Fibroblast of skin of right quadriceps (primary cell): ENCODE data around the gene GJB3.
A peak's percentile ranks its signal among the peaks of the same experiment; 100 is the strongest.
"Not testable (repeated sequence)": the region's sequence is repeated elsewhere in the genome, so short reads cannot be mapped to it uniquely, and the experiment has no call there.

Experiments
- DNase-seq: peaks from one replicate; pipeline ENCODE4 v3.0.0-alpha.2; 2013

Gene GJB3

DNA sequence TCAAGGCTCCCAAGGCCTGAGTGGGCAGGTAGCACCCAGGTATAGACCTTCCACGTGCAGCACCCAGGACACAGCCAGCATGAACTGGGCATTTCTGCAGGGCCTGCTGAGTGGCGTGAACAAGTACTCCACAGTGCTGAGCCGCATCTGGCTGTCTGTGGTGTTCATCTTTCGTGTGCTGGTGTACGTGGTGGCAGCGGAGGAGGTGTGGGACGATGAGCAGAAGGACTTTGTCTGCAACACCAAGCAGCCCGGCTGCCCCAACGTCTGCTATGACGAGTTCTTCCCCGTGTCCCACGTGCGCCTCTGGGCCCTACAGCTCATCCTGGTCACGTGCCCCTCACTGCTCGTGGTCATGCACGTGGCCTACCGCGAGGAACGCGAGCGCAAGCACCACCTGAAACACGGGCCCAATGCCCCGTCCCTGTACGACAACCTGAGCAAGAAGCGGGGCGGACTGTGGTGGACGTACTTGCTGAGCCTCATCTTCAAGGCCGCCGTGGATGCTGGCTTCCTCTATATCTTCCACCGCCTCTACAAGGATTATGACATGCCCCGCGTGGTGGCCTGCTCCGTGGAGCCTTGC is 19.7 kb upstream of the GJB3 start:
- no peak for DNase-seq

- no peak for DNase-seq
Observed at GRCh38 chr1:34761776-34762307, 19.2 kb upstream of the GJB3 start.

DNA sequence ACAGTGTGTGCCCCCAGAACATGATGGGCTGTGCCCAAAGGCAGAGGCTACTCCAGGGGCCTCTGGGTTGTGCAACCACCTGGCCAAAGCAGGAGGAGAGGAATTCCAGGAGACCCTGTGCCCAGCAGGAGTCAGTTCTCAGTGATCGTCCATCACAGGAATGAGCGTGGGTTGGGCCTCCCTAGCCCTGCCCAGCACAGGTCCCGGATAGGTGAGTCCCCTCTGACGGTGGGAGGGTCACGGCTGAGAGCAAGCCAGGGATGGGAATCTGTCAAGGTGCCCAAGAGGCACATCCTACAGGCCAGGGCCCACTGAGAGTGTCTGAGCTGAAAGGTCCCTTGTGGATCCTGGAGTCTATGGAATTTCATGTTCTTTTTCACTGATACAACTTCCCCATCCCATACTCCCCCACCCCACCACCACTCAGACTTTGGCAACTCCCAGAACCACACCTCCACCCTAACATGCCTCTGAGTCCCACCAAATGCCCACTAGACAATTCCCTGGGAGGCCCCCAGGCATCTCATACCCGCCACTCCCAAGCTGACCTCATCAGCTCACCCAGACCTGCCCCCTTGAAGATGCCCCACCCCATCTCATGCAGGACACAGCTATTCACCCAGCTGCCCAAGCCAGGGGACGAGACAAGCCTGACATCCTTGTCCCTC is 18.4 kb upstream of the GJB3 start:
- no peak for DNase-seq

- DNase-seq: peak; percentile 33
Observed at GRCh38 chr1:34763142-34763781, 17.8 kb upstream of the GJB3 start.

DNA sequence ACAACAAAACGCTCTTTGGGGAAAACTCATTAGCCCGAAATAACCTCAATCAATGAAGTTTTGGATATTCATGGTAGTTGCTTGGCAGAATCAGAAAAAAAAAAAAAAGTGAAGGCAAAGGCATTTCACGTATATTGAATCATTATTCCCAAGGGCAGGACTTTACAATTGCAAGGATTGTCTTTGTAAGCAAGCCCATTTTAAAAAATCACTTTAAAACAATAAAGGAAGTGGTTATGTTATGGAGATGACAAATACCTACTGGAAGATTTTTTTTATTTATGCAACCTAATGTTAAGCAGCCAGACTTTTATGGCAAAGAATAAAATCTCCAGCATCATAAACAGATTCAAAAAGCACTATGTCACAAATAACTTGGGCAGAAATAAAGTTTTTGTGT is 12.2 kb upstream of the GJB3 start:
- peak; percentile 5 for DNase-seq

DNA sequence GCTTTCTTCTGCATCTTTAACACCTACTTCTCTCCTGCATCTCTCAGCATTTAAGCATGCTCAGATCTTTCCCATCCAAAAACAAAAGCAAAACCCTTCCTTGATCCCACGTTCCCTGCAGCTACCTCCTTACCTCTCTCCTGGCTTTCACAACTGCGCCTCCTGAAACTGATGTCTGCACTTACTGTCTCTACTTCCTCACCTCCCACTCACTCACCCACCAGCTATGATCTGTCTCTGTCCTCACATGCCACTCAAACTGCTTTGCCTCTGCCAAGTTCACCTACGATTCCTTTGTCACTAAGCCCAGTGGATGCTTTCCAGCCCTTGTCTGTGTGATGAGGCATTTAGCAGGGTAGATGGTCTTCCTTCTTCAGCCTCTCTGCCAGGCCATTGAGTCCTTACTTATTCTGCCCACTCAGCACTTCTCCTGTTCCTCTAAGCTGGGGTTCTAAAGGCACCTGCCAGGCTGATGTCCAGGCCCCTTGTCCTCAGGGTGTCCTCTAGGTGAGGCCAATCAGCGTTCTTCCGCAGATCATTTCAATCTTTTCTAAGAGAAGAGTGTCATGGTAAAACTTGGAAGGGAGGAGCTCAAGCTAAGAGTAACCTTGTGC is 10.0 kb upstream of the GJB3 start:
- no peak for DNase-seq

GRCh38 chr1:34771573-34772371 is 9.2 kb upstream of the GJB3 start:
- DNase-seq: no peak

DNA sequence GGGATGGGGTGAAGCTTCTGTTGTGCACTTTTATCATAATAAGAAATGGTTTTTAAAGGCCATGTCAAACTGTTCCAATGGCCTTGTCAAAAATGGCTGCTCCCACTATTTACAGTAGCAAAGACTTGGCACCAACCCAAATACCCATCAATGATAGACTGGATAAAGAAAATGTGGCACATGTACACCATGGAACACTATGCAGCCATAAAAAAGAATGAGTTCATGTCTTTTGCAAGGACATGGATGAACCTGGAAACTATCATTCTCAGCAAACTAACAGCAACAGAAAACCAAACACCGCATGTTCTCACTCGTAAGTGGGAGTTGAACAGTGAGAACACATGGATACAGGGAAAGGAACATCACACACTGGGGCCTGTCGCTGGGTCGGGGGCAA is 7.9 kb upstream of the GJB3 start:
- not testable (repeated sequence) for DNase-seq

- DNase-seq: no peak
Observed at GRCh38 chr1:34774957-34775356, 6.1 kb upstream of the GJB3 start.

DNA sequence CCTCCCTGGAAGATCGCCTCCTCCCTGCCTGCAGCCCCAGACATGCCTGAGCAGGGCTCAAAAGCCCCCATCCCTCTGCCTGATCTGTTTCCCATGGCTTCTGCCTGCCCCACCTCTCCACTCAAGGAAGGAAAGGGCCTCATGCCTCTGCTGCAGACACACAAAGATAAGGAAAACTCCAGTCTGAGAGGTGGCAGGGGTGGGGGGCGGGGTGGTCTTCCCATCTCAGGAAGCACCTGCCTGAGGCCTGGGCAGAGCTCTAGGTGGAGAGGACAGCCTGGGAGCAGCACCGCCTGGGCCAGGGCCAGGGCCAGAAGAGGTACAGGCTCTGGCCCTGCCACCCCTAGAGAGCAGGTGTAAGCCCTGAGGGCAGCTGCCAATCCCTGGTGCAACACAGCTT is 4.1 kb upstream of the GJB3 start:
- no peak for DNase-seq

DNA sequence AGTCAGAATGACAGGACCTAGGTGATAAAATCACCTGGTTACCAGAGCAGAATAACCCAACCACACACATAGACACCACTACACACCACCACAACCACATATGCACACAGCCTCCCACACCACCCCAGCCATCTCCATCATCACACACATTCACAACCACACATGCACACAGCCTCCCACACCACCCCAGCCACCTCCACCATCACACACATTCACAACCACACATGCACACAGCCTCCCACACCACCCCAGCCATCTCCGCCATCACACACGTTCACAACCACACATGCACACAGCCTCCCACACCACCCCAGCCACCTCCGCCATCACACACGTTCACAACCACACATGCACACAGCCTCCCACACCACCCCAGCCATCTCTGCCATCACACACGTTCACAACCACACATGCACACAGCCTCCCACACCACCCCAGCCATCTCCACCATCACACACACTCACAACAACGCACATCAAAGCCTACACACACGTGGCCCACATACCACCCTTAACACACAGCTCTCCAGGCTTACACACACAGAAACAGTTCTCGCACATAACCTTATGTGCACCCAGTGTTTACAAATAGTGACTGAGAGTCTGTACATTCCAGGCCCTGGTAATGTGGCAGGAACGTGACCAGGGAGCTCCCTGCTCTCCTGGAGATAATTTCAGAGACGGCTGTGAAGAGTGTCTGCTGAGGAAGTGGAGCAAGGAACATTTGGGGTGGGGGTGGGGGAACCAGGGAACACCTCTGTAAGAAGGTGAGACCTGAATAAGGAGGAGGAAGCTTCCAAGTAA is 3.3 kb upstream of the GJB3 start:
- no peak for DNase-seq

DNA sequence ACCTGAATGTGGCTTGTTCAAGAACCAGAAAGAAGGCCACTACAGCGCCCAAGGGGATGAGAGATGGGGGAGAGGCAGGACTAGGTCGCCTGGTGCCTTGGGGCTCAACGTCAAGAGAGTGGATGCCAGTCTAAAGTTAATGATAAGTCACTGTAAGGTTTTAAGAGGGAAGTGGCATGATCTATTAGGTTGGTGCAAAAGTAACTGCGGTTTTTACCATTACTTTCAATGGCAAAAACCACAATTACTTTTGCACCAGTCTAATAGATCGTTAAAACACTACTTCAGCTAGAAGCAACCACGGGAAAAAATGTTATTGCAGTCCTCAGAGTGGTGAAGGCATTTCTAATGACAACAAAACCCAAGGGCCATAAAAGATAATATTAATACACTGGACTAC is 2.6 kb upstream of the GJB3 start:
- DNase-seq: no peak

DNA sequence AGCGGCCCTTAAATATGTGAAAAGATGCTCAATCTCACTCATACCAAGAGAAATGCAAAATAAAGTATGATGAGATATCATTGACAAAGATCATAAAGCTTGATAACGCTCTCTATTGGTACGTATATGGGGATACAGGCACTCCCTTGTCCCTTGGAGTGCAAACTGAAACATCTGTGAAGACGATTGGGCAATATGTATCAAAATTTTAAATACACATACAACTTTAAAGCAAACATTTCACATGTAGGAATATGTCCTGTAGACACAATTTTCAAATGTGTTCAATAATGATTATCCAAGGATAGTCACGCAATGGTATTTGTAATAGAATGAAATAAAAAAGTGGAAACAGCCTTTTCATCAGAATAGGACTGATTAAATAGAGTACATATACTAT is 2.0 kb upstream of the GJB3 start:
- DNase-seq: no peak

- no peak for DNase-seq
Observed at GRCh38 chr1:34779526-34779925, 1.5 kb upstream of the GJB3 start.

DNA sequence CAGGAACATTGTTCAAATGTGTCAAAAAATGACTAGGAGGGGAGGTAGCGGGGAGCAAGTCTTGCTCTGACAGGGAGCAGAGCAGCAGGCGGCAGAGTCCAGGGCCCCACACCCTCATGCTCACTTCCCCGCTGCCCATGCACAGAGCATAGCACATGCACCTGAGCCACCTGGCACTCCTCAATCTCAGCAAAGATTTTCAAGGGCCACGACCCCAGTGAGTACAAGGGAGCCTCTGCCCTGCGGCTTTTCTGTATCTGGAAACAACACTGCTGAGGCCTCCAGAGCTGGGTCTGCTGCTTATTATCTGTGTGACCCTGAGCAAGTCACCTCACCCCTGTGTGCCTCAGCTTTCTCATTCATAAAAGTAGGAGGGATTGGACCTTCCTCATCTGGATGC is 1.1 kb upstream of the GJB3 start:
- no peak for DNase-seq

DNA sequence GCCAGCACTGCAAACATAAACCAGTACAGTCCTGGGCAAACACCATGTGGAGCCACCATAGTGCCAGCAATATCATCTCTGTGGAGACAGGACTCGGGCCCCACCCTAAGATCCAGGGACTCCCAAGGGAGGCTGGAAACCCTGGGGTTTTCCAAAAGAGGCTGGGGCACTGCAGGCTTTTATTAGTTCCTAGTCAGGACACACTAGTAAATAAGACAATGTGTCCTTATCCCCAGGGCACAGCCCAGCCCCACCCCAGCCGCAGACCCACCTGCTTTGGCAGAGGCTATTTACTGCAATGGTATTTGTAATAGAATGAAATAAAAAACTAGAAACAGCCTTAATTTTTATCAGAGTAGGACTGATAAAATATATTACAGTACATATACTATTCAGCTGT is 486 bp upstream of the GJB3 start:
- DNase-seq: no peak

DNA sequence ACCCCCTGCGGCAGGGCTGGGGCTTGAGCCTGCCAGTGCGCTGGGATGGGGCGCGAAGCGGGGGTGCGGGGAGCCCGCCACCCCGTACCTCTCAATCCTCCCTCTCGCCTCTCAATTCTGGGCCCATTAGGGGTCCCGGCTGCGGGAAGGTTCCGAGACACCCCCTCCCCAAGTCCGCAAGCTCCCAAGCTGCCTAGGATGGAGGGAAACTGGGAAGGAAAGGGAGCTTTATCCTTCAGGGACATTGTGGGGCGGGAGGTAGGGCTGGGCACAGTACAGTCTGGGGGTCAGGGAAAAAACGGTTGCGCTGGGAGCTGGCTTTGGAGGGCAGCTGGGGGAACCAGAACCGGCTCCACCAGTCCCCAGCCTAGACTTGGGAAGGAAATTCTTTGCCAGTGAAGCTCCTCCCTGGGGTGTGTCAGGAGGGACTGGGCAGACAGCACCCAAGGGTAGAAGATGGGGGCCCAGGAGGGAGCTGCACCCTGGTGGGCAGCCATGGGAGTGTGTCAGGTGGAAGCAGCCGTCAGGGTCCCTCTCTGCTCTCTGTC is 904 bp downstream of the GJB3 start:
- DNase-seq: no peak

- no peak for DNase-seq
Observed at GRCh38 chr1:34784751-34785221, 3.8 kb downstream of the GJB3 start.

DNA sequence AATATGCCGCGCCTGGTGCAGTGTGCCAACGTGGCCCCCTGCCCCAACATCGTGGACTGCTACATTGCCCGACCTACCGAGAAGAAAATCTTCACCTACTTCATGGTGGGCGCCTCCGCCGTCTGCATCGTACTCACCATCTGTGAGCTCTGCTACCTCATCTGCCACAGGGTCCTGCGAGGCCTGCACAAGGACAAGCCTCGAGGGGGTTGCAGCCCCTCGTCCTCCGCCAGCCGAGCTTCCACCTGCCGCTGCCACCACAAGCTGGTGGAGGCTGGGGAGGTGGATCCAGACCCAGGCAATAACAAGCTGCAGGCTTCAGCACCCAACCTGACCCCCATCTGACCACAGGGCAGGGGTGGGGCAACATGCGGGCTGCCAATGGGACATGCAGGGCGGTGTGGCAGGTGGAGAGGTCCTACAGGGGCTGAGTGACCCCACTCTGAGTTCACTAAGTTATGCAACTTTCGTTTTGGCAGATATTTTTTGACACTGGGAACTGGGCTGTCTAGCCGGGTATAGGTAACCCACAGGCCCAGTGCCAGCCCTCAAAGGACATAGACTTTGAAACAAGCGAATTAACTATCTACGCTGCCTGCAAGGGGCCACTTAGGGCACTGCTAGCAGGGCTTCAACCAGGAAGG is 4.3 kb downstream of the GJB3 start:
- DNase-seq: no peak

DNA sequence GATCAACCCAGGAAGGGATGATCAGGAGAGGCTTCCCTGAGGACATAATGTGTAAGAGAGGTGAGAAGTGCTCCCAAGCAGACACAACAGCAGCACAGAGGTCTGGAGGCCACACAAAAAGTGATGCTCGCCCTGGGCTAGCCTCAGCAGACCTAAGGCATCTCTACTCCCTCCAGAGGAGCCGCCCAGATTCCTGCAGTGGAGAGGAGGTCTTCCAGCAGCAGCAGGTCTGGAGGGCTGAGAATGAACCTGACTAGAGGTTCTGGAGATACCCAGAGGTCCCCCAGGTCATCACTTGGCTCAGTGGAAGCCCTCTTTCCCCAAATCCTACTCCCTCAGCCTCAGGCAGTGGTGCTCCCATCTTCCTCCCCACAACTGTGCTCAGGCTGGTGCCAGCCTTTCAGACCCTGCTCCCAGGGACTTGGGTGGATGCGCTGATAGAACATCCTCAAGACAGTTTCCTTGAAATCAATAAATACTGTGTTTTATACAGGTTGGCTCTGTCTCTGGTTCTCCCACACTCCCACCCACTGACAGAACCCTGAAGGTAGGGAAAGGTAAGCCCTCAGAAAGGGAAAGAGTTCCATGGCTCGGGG is 5.0 kb downstream of the GJB3 start:
- DNase-seq: no peak
